ENCODE measurements around the gene FZD8.

- no peak for TF ChIP-seq EZH2phosphoT487 (IDR thresholded peaks at IDR 0.05; ENCODE audit: low read length)
- TF ChIP-seq CTCF (IDR thresholded peaks at IDR 0.05; ENCODE audit: low read length): no peak
- TF ChIP-seq EZH2 (optimal IDR thresholded peaks at IDR 0.05; ENCODE audit: low read depth, low read length): no peak
These were observed 49.7 kb downstream of the FZD8 start for GRCh38 chr10:35592441-35592840.
